K562 (cell line): ENCODE data around the gene PLCL1. TPM values are rescaled to one million over a fixed set of nuclear protein-coding genes. Genes with fewer than 3 reads are reported as not detected.

Experiments
- KAT7 ChIP-seq: sonication (generic); formaldehyde crosslinking; IDR thresholded peaks from 2 replicates; pipeline ENCODE4 v1.8.0; 2022; ENCODE audit warnings: missing genetic modification reagents, mild to moderate bottlenecking, borderline replicate concordance
- REST ChIP-seq, 2 experiments: fragments of 450-650 bp; formaldehyde crosslinking in 1 of 2; IDR thresholded peaks; 2 replicates each; pipeline versions ENCODE4 v1.4.0 to v1.6.1; 2014 to 2020; ENCODE audit warnings: mild to moderate bottlenecking in 2 of 2, borderline replicate concordance in 1 of 2, low read depth in 1 of 2
- SMC3 ChIP-seq: conservative IDR thresholded peaks from 2 replicates; pipeline ENCODE4 v1.6.1; 2011; ENCODE audit warnings: low read depth, low read length, improper control_type of control experiment; ENCODE audit not compliant: insufficient read depth
- polyA plus RNA-seq, 8 experiments: library from polyadenylated mRNA; depleted of rRNA in 4 of 8; stranded (reverse) in 5 of 8; unstranded in 3 of 8; fragments of >200 nt; fragmentation: Nextera tagmentation in 2 of 8; fragmentation: Illumina TruSeq in 1 of 8; extraction: Ambion mirVana in 2 of 8; extraction: Trizol in 1 of 8; gene quantifications; 2 replicates each; pipeline versions ENCODE4 v1.2.1 to v1.2.3, GENCODE V29; 2011 to 2014; ENCODE audit warnings: inconsistent platforms in 1 of 8, missing spikeins in 1 of 8
- total RNA-seq, 7 experiments: library from RNA; depleted of rRNA in 6 of 7; stranded (reverse); fragments of >200 nt in 6 of 7; fragmentation: Illumina TruSeq in 2 of 7; extraction: Trizol in 2 of 7; gene quantifications; 2 replicates each; pipeline versions ENCODE4 v1.2.1 to v1.2.3, GENCODE V29; 2011 to 2021; ENCODE audit warnings: low replicate concordance in 1 of 7
- TF ChIP-seq, protein P1 (sequence below): fragments of 250-450 bp; sonication (Bioruptor Pico); IDR thresholded peaks from 2 replicates; pipeline ENCODE4 v1.4.0; 2020; ENCODE audit warnings: mild to moderate bottlenecking

Gene PLCL1
- total and polyA plus RNA-seq, 9 of the 15 experiments (the other 6 are each of a cell fraction or from before 2014, with no cell fraction given): 2.0 to 17.7 (median 8.6) TPM

DNA sequence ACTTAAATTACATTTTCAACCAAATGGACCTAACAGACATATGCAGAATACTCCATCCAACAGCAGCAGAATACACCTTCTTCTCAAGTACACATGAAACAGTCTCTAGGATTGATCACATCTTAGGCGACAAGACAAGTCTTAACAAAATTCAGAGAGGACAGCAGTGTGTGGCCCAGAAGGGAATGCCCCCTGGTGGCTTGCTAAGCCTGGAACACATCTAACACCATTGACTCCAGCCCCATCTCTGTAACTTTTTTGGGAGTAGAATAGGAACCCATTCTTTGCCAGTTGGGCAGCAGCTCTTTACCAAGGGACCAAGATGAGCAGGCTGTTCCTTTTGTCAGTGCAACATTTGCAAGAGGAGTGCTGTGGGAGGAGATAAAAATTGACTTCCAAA, 249.9 kb downstream of the PLCL1 start (continued):
- no peak for TF ChIP-seq KAT7 (CRISPR knock-in tag)
- peak; percentile 47; the same call in 1 of the 2 replicates for TF ChIP-seq SMC3
- TF ChIP-seq, protein P1, sequence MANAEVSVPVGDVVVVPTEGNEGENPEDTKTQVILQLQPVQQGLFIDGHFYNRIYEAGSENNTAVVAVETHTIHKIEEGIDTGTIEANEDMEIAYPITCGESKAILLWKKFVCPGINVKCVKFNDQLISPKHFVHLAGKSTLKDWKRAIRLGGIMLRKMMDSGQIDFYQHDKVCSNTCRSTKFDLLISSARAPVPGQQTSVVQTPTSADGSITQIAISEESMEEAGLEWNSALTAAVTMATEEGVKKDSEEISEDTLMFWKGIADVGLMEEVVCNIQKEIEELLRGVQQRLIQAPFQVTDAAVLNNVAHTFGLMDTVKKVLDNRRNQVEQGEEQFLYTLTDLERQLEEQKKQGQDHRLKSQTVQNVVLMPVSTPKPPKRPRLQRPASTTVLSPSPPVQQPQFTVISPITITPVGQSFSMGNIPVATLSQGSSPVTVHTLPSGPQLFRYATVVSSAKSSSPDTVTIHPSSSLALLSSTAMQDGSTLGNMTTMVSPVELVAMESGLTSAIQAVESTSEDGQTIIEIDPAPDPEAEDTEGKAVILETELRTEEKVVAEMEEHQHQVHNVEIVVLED (CRISPR knock-in tag): no peak
- peak; percentile 49; the same call in 1 of the 2 replicates for TF ChIP-seq REST (IDR thresholded peaks at IDR 0.05; ENCODE audit: borderline replicate concordance)
- TF ChIP-seq REST (CRISPR knock-in tag; IDR thresholded peaks at IDR 0.05; ENCODE audit: low read depth): no peak
